H1 (cell line): ENCODE results near the gene GARNL3. TPM values are rescaled to one million over a fixed set of nuclear protein-coding genes. Genes with fewer than 3 reads are reported as not detected.

Experiments
- CTCF ChIA-PET: fragments of 300-600 bp; sonication (Branson Sonifier 250); formaldehyde crosslinking; loops from one replicate; lab custom pipeline; 2021; ENCODE audit not compliant: partially characterized antibody; lab: Charles Lee
- POLR2A ChIA-PET: fragments of 300-600 bp; sonication (Branson Sonifier 250); formaldehyde crosslinking; loops from one replicate; lab custom pipeline; 2021; ENCODE audit warnings: inconsistent platforms; ENCODE audit not compliant: partially characterized antibody; lab: Charles Lee
- DNase-seq, 2 experiments: peaks; one replicate each; pipeline versions ENCODE4 v3.0.0 to v3.0.0-alpha.2; 2010 to 2022; ENCODE audit warnings: low spot score in 2 of 2, low read depth in 1 of 2, mixed read lengths in 1 of 2
- FAIRE-seq: peaks from 2 replicates; lab custom pipeline; 2011; peaks lifted over from hg19 to GRCh38; lab: Jason Lieb, UNC
- H2AFZ ChIP-seq: 2 replicates; pipeline ENCODE4 v1.8.1; 2012; ENCODE audit warnings: low read length, inconsistent platforms
- H2AK5ac ChIP-seq: 2 replicates; pipeline ENCODE4 v1.6.1; 2013; ENCODE audit warnings: low read depth, low read length
- H2BK120ac ChIP-seq: replicated peaks from 2 replicates; pipeline ENCODE3; 2013; ENCODE audit warnings: low read depth, low read length, inconsistent platforms
- H2BK12ac ChIP-seq: 2 replicates; pipeline ENCODE4 v1.6.1; 2013; ENCODE audit warnings: low read depth, low read length
- H2BK15ac ChIP-seq: 2 replicates; pipeline ENCODE4 v1.6.1; 2013; ENCODE audit warnings: low read length
- H2BK20ac ChIP-seq: 2 replicates; pipeline ENCODE4 v1.6.1; 2013; ENCODE audit warnings: low read length
- H2BK5ac ChIP-seq: 2 replicates; pipeline ENCODE4 v1.6.1; 2013; ENCODE audit warnings: low read depth, low read length
- H3K14ac ChIP-seq: 2 replicates; pipeline ENCODE4 v1.6.1; 2013; ENCODE audit warnings: inconsistent platforms; ENCODE audit not compliant: insufficient read length
- H3K18ac ChIP-seq: 2 replicates; pipeline ENCODE4 v1.6.1; 2013; ENCODE audit warnings: low read length; ENCODE audit errors: extremely low read depth
- H3K23ac ChIP-seq: 2 replicates; pipeline ENCODE4 v1.6.1; 2013; ENCODE audit warnings: inconsistent platforms; ENCODE audit not compliant: insufficient read length
- H3K23me2 ChIP-seq: 2 replicates; pipeline ENCODE4 v1.6.1; 2013; ENCODE audit warnings: low read depth, low read length
- H3K27ac ChIP-seq: 2 replicates; pipeline ENCODE4 v1.6.1; 2011; ENCODE audit warnings: low read depth, low read length, inconsistent platforms
- H3K27me3 ChIP-seq, 4 experiments: replicated peaks in 1 of 4; 1 replicate in 1 of 4; 2 replicates in 3 of 4; pipeline versions ENCODE4 v1.6.1 to v1.8.1; 2011 to 2013; ENCODE audit warnings: low read length in 3 of 4, mild to moderate bottlenecking in 3 of 4, inconsistent platforms in 2 of 4, mixed read lengths in 2 of 4, moderate library complexity in 1 of 4; ENCODE audit not compliant: control insufficient read depth in 3 of 4, insufficient read depth in 3 of 4; ENCODE audit errors: extremely low read depth in 1 of 4
- H3K36me3 ChIP-seq, 4 experiments: 2 replicates each; pipeline versions ENCODE4 v1.6.1 to v1.8.1; 2011 to 2013; ENCODE audit warnings: mild to moderate bottlenecking in 4 of 4, low read length in 3 of 4, moderate library complexity in 2 of 4, control low read depth in 1 of 4, inconsistent platforms in 1 of 4; ENCODE audit not compliant: insufficient read depth in 4 of 4, control insufficient read depth in 2 of 4
- H3K4ac ChIP-seq: replicated peaks from 2 replicates; pipeline ENCODE3; 2013; ENCODE audit warnings: low read length, low read depth, mixed read lengths, inconsistent platforms; ENCODE audit not compliant: insufficient read length
- H3K4me1 ChIP-seq, 4 experiments: replicated peaks in 1 of 4; 1 replicate in 1 of 4; 2 replicates in 3 of 4; pipeline versions ENCODE4 v1.6.1 to v1.8.1; 2011 to 2013; ENCODE audit warnings: low read length in 3 of 4, inconsistent platforms in 2 of 4, mixed read lengths in 1 of 4; ENCODE audit not compliant: insufficient read depth in 4 of 4, control insufficient read depth in 3 of 4
- H3K4me2 ChIP-seq, 2 experiments: 2 replicates each; pipeline versions ENCODE4 v1.6.1 to v1.8.1; 2011 to 2013; ENCODE audit warnings: low read depth in 2 of 2, low read length in 2 of 2, control low read depth in 1 of 2, inconsistent platforms in 1 of 2, mild to moderate bottlenecking in 1 of 2; ENCODE audit not compliant: insufficient read depth in 1 of 2
- H3K4me3 ChIP-seq, 4 experiments: fragments of 200-600, 300-600 bp in 1 of 4; sonication (generic), shearing (Covaris generic), sonication (Bioruptor Twin) in 1 of 4; 2 replicates each; pipeline versions ENCODE4 v1.5.1 to v1.8.1; 2011 to 2016; ENCODE audit warnings: low read length in 4 of 4, low read depth in 3 of 4, control low read depth in 2 of 4, inconsistent platforms in 2 of 4, mild to moderate bottlenecking in 2 of 4, mixed read lengths in 1 of 4, moderate library complexity in 1 of 4; ENCODE audit not compliant: insufficient read depth in 2 of 4; ENCODE audit errors: extremely low read depth in 1 of 4
- H3K56ac ChIP-seq: replicated peaks from 2 replicates; pipeline ENCODE3; 2013; ENCODE audit warnings: low read depth, mild to moderate bottlenecking, mixed read lengths, low read length, inconsistent platforms; ENCODE audit not compliant: insufficient read length
- H3K79me1 ChIP-seq: 2 replicates; pipeline ENCODE4 v1.6.1; 2013; ENCODE audit warnings: low read depth, low read length, control low read depth
- H3K79me2 ChIP-seq, 2 experiments: 2 replicates each; pipeline versions ENCODE4 v1.6.1 to v1.8.1; 2012 to 2013; ENCODE audit warnings: low read length in 2 of 2, mild to moderate bottlenecking in 2 of 2, inconsistent platforms in 1 of 2; ENCODE audit not compliant: insufficient read depth in 2 of 2, control insufficient read depth in 1 of 2
- H3K9ac ChIP-seq, 4 experiments: replicated peaks in 1 of 4; 1 replicate in 1 of 4; 2 replicates in 3 of 4; pipeline versions ENCODE4 v1.6.1 to v1.8.1; 2011 to 2013; ENCODE audit warnings: low read depth in 3 of 4, low read length in 3 of 4, control low read depth in 2 of 4, mild to moderate bottlenecking in 2 of 4, moderate library complexity in 2 of 4, inconsistent platforms in 1 of 4; ENCODE audit errors: extremely low read depth in 1 of 4
- H3K9me3 ChIP-seq, 2 experiments: 2 replicates each; pipeline versions ENCODE4 v1.6.1 to v1.8.1; 2012 to 2013; ENCODE audit warnings: mild to moderate bottlenecking in 2 of 2, moderate library complexity in 2 of 2, control low read depth in 1 of 2, inconsistent platforms in 1 of 2, low read depth in 1 of 2, low read length in 1 of 2, mixed read lengths in 1 of 2; ENCODE audit not compliant: insufficient read depth in 2 of 2
- H4K20me1 ChIP-seq, 2 experiments: replicated peaks in 1 of 2; 2 replicates each; pipeline versions ENCODE3 to v1.8.1; 2011 to 2013; ENCODE audit warnings: inconsistent platforms in 2 of 2, low read length in 2 of 2, mild to moderate bottlenecking in 1 of 2; ENCODE audit not compliant: insufficient read depth in 2 of 2, control insufficient read depth in 1 of 2
- H4K5ac ChIP-seq: 2 replicates; pipeline ENCODE4 v1.6.1; 2013; ENCODE audit warnings: low read length, low read depth, mixed read lengths, inconsistent platforms; ENCODE audit not compliant: insufficient read length
- H4K8ac ChIP-seq: 2 replicates; pipeline ENCODE4 v1.8.0; 2013; ENCODE audit warnings: mild to moderate bottlenecking, moderate library complexity, low read length, inconsistent platforms; ENCODE audit not compliant: insufficient read depth; ENCODE audit errors: extremely low read depth
- H4K91ac ChIP-seq: replicated peaks from 2 replicates; pipeline ENCODE3; 2013; ENCODE audit warnings: low read length, mixed read lengths, inconsistent platforms; ENCODE audit not compliant: insufficient read length
- EP300 ChIP-seq, 2 experiments: IDR thresholded peaks; 1 replicate in 1 of 2; 2 replicates in 1 of 2; pipeline ENCODE4 v1.6.1; 2011 to 2012; ENCODE audit warnings: low read depth in 2 of 2, low read length in 2 of 2, mild to moderate bottlenecking in 2 of 2, borderline replicate concordance in 1 of 2, inconsistent platforms in 1 of 2, moderate library complexity in 1 of 2
- EZH2 ChIP-seq: fragments of 200-600 bp; sonication (generic); IDR thresholded peaks from 2 replicates; pipeline ENCODE4 v1.7.1; 2012; ENCODE audit warnings: low read depth, mild to moderate bottlenecking, moderate library complexity, low read length, inconsistent platforms; ENCODE audit not compliant: severe bottlenecking
- JUND ChIP-seq: IDR thresholded peaks from 2 replicates; pipeline ENCODE4 v1.6.1; 2011; ENCODE audit warnings: mild to moderate bottlenecking, improper control_type of control experiment, low read length
- PHF8 ChIP-seq: fragments of 200-600 bp; sonication (generic); conservative IDR thresholded peaks from 2 replicates; pipeline ENCODE4 v1.7.1; 2012; ENCODE audit warnings: low read depth, mild to moderate bottlenecking, inconsistent platforms, low read length, moderate library complexity
- POU5F1 ChIP-seq: IDR thresholded peaks from 2 replicates; pipeline ENCODE4 v1.6.1; 2011; ENCODE audit warnings: low read depth, mild to moderate bottlenecking, low read length, moderate library complexity
- RFX5 ChIP-seq: IDR thresholded peaks from 2 replicates; pipeline ENCODE4 v1.6.1; 2011; ENCODE audit warnings: low read depth, low read length, improper control_type of control experiment, borderline replicate concordance
- RNF2 ChIP-seq: fragments of 200-900, 300-1000 bp; sonication (generic); IDR thresholded peaks from 2 replicates; pipeline ENCODE4 v1.7.1; 2016; ENCODE audit warnings: borderline replicate concordance, low read depth, mild to moderate bottlenecking, antibody characterized with exemption, low read length; ENCODE audit not compliant: poor library complexity, severe bottlenecking; ENCODE audit errors: missing control alignments
- SUZ12 ChIP-seq: fragments of 200-600 bp; sonication (generic); IDR thresholded peaks from 2 replicates; pipeline ENCODE4 v1.6.1; 2012; ENCODE audit warnings: mild to moderate bottlenecking, inconsistent platforms, low read length, moderate library complexity, mixed read lengths
- WGBS, 2 experiments: shearing (Covaris generic) in 1 of 2; methylation state at CpG; one replicate each; pipeline versions ENCODE4 v1.1.6 to v1.1.7; 2013 to 2015; ENCODE audit warnings: low lambda C conversion rate in 2 of 2, mixed read lengths in 2 of 2, inconsistent platforms in 1 of 2, low coverage in 1 of 2, missing lambda C conversion rate in 1 of 2; ENCODE audit not compliant: insufficient replicate concordance in 2 of 2, insufficient coverage in 1 of 2, insufficient read length in 1 of 2; ENCODE audit errors: extremely low coverage in 1 of 2, missing lambda C conversion rate in 1 of 2; 5-methylcytosine and 5-hydroxymethylcytosine counted together
- polyA plus RNA-seq, 7 experiments: library from polyadenylated mRNA; depleted of rRNA in 3 of 7; stranded (reverse) in 5 of 7; unstranded in 2 of 7; fragments of >200 nt in 5 of 7; fragments of 200-250 nt in 2 of 7; gene quantifications; 1 replicate in 5 of 7; 2 replicates in 1 of 7; 4 replicates in 1 of 7; pipeline versions ENCODE4 v1.2.1 to v1.2.3, GENCODE V29; 2011 to 2013; ENCODE audit warnings: missing spikeins in 2 of 7, mixed read lengths in 2 of 7
- total RNA-seq: library from RNA; stranded (reverse); fragmentation: NEBNext Ultra II Directional; extraction: Animal tissue kit (Norgen Biotek cat#: 25700); gene quantifications from 2 replicates; pipeline ENCODE4 v1.2.1, GENCODE V29; 2021
- TF ChIP-seq, protein P1 (sequence below): IDR thresholded peaks from 2 replicates; pipeline ENCODE4 v1.6.1; 2011; ENCODE audit warnings: low read depth, mild to moderate bottlenecking, low read length; ENCODE audit not compliant: insufficient read depth

GARNL3 gene
- total and polyA plus RNA-seq, 2 of the 8 experiments (the other 6 are each of a cell fraction or from before 2014, with no cell fraction given), result 6.5 to 18.3 TPM

GRCh38 chr9:127313042-127313560 is 48.5 kb downstream of the GARNL3 start:
- ChIA-PET CTCF (interaction anchor here (2.0 to 2.9 kb wide), 2 partner anchors 17 to 86 kb away, joined by 7 to 9 read pairs; no protein-coding TSS in a partner anchor), POLR2A (no interaction called here)
- H3K4me3 ChIP-seq, result no peak overlapping the region
- peaks cover 0 to 5% (median 2%) of the 10 kb centered on the region in 4 experiments; a peak in 5 of 8 replicates for H3K36me3 ChIP-seq
- no peak overlapping the region for H2BK12ac ChIP-seq
- no peak overlapping the region for H3K14ac ChIP-seq
- no peaks in the 10 kb centered on the region for H4K20me1 ChIP-seq
- no peak overlapping the region for H2BK120ac ChIP-seq
- H3K4me1 ChIP-seq, result no peaks in the 10 kb centered on the region
- no peak overlapping the region for H4K8ac ChIP-seq
- no peak overlapping the region for H3K27ac ChIP-seq
- no peak overlapping the region for H3K56ac ChIP-seq
- TF ChIP-seq EP300 (IDR thresholded peaks at IDR 0.05; ENCODE audit: borderline replicate concordance in 1 of 2, low read depth in 2 of 2, low read length in 2 of 2), result no peak
- TF ChIP-seq JUND, result no peak
- TF ChIP-seq, protein P1, sequence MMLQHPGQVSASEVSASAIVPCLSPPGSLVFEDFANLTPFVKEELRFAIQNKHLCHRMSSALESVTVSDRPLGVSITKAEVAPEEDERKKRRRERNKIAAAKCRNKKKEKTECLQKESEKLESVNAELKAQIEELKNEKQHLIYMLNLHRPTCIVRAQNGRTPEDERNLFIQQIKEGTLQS, result no peak
- no peak for TF ChIP-seq POU5F1
- TF ChIP-seq RFX5, result no peak
- TF ChIP-seq PHF8, result no peak
- no peak for TF ChIP-seq EZH2
- no peak for TF ChIP-seq SUZ12
- TF ChIP-seq RNF2, result no peak
- WGBS, 2 experiments, result 91% methylated on average over 7 of the region's 7 CpGs; no CpG with 5 or more reads in 1 of the 2 experiments
- no peak overlapping the region for H2BK20ac ChIP-seq
- H3K79me2 ChIP-seq, result no peaks in the 10 kb centered on the region
- H3K23ac ChIP-seq, result no peak overlapping the region
- no peak overlapping the region for H2BK15ac ChIP-seq
- H3K23me2 ChIP-seq, result no peaks in the 10 kb centered on the region
- DNase-seq, result no peak
- H3K4me2 ChIP-seq, result no peak overlapping the region
- H4K5ac ChIP-seq, result no peak overlapping the region
- H3K18ac ChIP-seq, result no peak overlapping the region
- H2AFZ ChIP-seq, result no peak overlapping the region
- H2BK5ac ChIP-seq, result no peak overlapping the region
- no peak overlapping the region for H4K91ac ChIP-seq
- H3K4ac ChIP-seq, result no peak overlapping the region
- no peaks in the 10 kb centered on the region for H3K79me1 ChIP-seq
- H3K27me3 ChIP-seq, result no peaks in the 10 kb centered on the region
- no peak overlapping the region for H3K9ac ChIP-seq
- no peak for FAIRE-seq
- no peak overlapping the region for H2AK5ac ChIP-seq
- H3K9me3 ChIP-seq, result no peaks in the 10 kb centered on the region
